SK-N-MC (cell line): ENCODE results near the gene PCDHGA1.
"Not testable (repeated sequence)": the region's sequence is repeated elsewhere in the genome, so short reads cannot be mapped to it uniquely, and the experiment has no call there.

Experiments
- DNase-seq: peaks from one replicate; pipeline ENCODE4 v3.0.0-alpha.2; 2011; ENCODE audit warnings: low read depth, low spot score
- H3K27ac ChIP-seq: fragments of 200-600 bp; sonication (generic); 2 replicates; pipeline ENCODE4 v1.5.1; 2016; ENCODE audit warnings: mixed run types
- H3K36me3 ChIP-seq: fragments of 200-600 bp; sonication (generic); 2 replicates; pipeline ENCODE4 v1.6.1; 2017; ENCODE audit warnings: antibody characterized with exemption, low read length, mixed read lengths; ENCODE audit not compliant: insufficient read depth
- H3K4me3 ChIP-seq: fragments of 200-600 bp; sonication (generic); 2 replicates; pipeline ENCODE4 v1.5.1; 2016
- H3K9ac ChIP-seq: fragments of 200-600 bp; sonication (generic); 2 replicates; pipeline ENCODE4 v1.8.0; 2017; ENCODE audit warnings: mixed run types, mixed read lengths; ENCODE audit not compliant: insufficient read length
- H3K9me3 ChIP-seq: fragments of 200-600 bp; sonication (generic); 2 replicates; pipeline ENCODE4 v1.6.1; 2017; ENCODE audit warnings: low read depth, mild to moderate bottlenecking, antibody characterized with exemption, low read length, moderate library complexity, mixed read lengths
- EZH2 ChIP-seq: fragments of 200-600 bp; sonication (generic); IDR thresholded peaks from one replicate; pipeline ENCODE4 v1.6.1; 2017; ENCODE audit warnings: antibody characterized with exemption
- FOXP2 ChIP-seq: optimal IDR thresholded peaks from 2 replicates; pipeline ENCODE3; 2011; ENCODE audit warnings: mild to moderate bottlenecking, moderate library complexity; ENCODE audit not compliant: insufficient read depth; ENCODE audit errors: extremely low read length, control extremely low read depth
- POLR2AphosphoS5 ChIP-seq: IDR thresholded peaks from 2 replicates; pipeline ENCODE4 v1.6.1; 2012; ENCODE audit warnings: mild to moderate bottlenecking, low read depth, low read length, borderline replicate concordance

The PCDHGA1 gene

DNA sequence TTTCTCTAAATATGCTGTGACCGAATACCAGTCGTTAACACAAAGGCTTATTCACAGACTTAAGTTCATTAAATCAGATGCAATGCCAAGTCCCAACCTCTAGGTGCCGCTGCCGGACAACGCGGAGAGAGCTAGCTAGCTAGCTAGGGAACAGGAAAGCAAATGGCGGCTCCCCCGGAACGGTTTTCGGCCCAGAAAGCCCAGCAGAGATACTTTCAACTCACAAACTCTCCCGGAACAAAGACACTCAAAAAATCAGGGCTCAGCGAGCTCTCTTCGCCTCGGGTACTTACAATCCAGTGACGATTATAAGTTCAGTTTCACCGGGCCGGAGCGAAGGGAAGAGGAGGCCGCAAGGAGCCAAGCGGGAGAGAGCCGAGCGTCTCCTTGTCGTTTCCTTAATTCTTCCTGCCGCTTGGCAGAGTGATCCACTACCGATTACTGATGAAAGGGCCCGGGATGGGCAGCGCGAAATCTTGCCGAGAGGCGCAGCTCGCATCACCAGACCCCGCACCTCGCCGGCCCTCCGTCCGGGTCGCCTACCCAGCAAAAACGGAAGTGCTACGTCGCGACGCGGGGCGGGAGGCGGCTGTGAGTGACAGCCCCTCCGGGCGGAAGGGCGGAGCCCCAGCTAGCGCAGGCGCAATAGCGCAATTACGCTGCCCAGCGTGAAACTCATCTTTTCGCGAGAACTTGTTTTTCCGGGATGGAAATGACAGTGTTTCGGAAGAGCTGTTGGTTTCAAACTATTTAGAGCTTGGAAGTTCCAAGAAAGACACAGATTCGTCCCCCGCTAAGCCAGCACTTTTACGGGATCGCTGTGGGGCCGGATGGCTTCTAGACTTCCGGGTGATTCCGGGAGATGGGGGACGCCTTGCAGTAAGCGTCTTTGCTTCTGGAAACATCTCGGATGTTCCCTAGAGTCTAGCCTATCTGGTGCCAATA, 9.8 kb upstream of the PCDHGA1 start, which contains the start of gene TAF7:
Gene TAF7, minus strand, starts transcription at position 560 of the 945 bp plus-strand sequence. CDS start 740 bp downstream, outside the sequence.
- Histone ChIP-seq H3K9me3 (peaks cover 28% of the 10 kb centered on the region), H3K27ac (peak within 1 kb of the TSS; percentile 98), H3K9ac (peak within 1 kb of the TSS; percentile 99), H3K4me3 (peak within 1 kb of the TSS; percentile 92), H3K36me3 (peaks cover 43% of the 10 kb centered on the region)
- TF ChIP-seq POLR2AphosphoS5 (peak; percentile 96), EZH2 (no peak)
- DNase-seq = peak; percentile 86

DNA sequence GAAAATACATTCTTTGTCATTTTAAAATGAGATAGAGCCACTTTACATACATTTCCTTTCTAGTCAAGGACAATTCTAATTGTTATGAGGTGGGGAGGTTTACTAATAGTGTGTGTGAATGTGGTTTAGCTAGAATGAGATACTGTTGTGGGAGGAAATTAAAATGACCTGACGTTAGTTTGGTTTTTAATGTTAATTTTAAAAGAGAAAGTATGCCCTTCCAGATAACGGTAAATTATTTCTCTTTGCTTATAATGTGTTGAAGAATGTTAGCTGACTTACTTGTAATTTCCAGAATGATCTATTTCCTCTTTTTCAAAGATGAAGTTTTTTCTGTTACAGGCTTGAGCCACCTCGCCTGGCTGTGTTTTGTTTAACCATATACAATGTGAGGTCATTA, 8.1 kb upstream of the PCDHGA1 start:
- peaks cover 23% of the 10 kb centered on the region for H3K9me3 ChIP-seq
- no peak overlapping the region for H3K9ac ChIP-seq
- DNase-seq = no peak
- peaks cover 25% of the 10 kb centered on the region for H3K36me3 ChIP-seq
- TF ChIP-seq POLR2AphosphoS5 (no peak), EZH2 (no peak), FOXP2 (no peak)
- H3K4me3 ChIP-seq = no peak overlapping the region
- H3K27ac ChIP-seq = no peak overlapping the region

DNA sequence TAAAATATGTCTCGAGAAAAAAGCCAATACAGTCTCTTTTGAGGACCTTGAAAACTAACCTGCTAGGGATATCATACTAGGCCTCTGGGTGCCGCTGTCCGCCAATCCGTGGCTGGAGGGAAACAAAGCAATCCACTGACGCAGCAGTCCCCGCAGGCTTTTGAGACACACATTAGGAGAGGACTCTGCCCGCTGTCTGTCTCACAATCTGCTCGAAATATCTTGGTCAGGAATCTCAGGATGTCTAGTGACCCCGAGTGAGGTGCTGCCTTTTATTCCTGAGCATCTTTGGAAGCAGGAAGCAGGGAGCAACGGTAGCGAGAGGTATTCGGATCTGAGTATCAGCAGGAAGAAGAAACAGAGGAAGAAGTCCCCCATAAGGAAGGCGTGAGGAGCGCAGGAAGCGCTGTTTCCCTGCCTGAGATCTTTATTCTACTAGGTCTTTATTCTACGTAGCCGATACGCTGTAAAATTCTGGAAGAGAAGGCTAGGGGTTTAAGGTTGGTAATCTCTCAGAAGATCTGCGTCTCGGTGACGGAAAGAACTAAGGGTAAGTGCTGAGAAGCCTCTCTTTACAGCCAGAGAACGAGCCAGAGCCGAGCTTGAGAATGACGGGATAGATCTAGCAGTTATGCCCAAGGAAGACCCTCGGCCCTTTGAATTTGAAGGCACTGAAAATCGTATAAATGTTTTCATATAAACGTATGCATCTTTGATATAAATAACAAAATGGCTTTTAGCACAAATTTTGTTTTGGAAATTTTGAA, 4.0 kb upstream of the PCDHGA1 start:
- H3K4me3 ChIP-seq = no peak overlapping the region
- no peak overlapping the region for H3K9ac ChIP-seq
- TF ChIP-seq EZH2 = no peak
- no peak for TF ChIP-seq FOXP2
- no peak for TF ChIP-seq POLR2AphosphoS5
- H3K9me3 ChIP-seq = no peaks in the 10 kb centered on the region; the same call in 1 of the 2 replicates
- no peak for DNase-seq
- H3K27ac ChIP-seq = no peak overlapping the region
- no peaks in the 10 kb centered on the region for H3K36me3 ChIP-seq

DNA sequence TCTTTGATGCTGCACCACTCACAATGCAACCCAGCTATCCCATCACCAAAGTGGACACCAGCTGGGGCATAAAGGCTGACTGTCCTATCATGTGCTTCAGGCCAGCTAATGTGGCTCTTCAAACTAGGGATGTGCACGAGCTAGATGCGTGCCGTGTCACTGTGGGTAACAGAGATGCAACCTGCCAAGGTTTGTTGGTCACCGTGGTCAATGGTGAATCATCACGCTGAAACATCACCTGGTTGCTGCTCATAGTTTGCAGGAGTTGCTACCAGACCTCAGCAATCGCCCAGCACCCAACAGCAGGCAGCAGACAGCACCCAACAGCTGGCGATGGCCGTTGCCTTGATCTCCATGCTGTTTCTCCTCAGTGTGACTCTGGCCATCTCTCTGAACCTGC, 2.1 kb upstream of the PCDHGA1 start:
- Histone ChIP-seq H3K36me3 (no peaks in the 10 kb centered on the region), H3K9me3 (no peaks in the 10 kb centered on the region), H3K4me3 (no peak overlapping the region), H3K27ac (no peak overlapping the region), H3K9ac (no peak overlapping the region)
- DNase-seq = no peak
- TF ChIP-seq FOXP2 (no peak), EZH2 (no peak), POLR2AphosphoS5 (no peak)

DNA sequence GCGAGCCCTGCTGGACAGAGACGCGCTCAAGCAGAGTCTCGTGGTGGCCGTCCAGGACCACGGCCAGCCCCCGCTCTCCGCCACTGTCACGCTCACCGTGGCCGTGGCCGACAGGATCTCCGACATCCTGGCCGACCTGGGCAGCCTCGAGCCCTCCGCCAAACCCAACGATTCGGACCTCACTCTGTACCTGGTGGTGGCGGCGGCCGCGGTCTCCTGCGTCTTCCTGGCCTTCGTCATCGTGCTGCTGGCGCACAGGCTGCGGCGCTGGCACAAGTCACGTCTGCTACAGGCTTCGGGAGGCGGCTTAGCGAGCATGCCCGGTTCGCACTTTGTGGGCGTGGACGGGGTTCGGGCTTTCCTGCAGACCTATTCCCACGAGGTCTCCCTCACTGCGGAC, 2.3 kb downstream of the PCDHGA1 start:
- H3K9me3 ChIP-seq, H3K27ac ChIP-seq, H3K36me3 ChIP-seq, H3K9ac ChIP-seq, H3K4me3 ChIP-seq, DNase-seq: not testable (repeated sequence)

DNA sequence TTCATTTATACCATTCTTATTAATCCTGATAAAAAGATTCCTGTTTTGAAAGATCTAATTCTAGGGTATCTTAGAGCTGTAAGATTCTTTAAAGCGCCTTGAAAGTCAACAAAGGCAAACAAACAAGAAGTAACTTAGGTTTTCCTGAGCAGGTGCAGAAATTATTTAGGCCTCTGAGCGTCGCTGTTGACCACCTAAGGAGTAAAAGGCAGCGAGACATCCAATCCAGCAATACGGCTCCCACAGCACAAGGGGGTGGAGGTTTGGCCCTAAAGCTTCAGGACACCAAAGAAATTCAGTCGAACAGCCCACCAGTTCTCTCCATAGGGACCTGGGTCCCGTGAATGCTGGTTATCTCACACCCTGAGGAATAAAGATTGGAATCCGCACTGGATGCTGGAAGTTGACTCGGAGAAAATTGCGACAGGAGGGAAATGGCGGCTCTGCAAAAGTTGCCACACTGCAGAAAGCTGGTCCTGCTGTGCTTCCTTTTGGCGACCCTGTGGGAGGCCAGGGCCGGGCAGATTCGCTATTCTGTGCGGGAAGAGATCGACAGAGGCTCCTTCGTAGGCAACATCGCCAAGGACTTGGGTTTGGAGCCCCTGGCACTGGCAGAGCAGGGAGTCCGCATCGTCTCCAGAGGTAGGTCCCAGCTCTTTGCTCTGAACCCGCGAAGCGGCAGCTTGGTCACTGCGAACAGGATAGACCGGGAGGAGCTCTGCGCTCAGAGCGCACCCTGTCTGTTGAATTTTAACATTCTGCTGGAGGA, 8.4 kb downstream of the PCDHGA1 start, which contains the start of gene PCDHGA2:
Gene PCDHGA2, plus strand, starts transcription at position 223 of the 769 bp plus-strand sequence.
- TF ChIP-seq POLR2AphosphoS5 (no peak), EZH2 (no peak), FOXP2 (no peak)
- Histone ChIP-seq H3K9me3 (no peaks in the 10 kb centered on the region; the same call in 1 of the 2 replicates), H3K36me3 (no peaks in the 10 kb centered on the region), H3K9ac (no peak within 1 kb of the TSS), H3K4me3 (no peak within 1 kb of the TSS), H3K27ac (no peak within 1 kb of the TSS)
- DNase-seq = no peak

DNA sequence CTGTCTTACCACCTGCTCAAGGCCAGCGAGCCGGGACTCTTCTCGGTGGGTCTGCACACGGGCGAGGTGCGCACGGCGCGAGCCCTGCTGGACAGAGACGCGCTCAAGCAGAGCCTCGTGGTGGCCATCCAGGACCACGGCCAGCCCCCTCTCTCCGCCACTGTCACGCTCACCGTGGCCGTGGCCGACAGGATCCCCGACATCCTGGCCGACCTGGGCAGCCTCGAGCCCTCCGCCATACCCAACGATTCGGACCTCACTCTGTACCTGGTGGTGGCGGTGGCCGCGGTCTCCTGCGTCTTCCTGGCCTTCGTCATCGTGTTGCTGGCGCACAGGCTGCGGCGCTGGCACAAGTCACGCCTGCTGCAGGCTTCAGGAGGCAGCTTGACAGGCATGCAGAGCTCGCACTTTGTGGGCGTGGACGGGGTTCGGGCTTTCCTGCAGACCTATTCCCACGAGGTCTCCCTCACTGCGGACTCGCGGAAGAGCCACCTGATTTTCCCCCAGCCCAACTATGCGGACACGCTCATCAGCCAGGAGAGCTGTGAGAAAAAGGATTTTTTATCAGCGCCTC, 10.6 kb downstream of the PCDHGA1 start:
- not testable (repeated sequence) for DNase-seq, H3K9me3 ChIP-seq, H3K36me3 ChIP-seq, H3K27ac ChIP-seq, H3K4me3 ChIP-seq, H3K9ac ChIP-seq

DNA sequence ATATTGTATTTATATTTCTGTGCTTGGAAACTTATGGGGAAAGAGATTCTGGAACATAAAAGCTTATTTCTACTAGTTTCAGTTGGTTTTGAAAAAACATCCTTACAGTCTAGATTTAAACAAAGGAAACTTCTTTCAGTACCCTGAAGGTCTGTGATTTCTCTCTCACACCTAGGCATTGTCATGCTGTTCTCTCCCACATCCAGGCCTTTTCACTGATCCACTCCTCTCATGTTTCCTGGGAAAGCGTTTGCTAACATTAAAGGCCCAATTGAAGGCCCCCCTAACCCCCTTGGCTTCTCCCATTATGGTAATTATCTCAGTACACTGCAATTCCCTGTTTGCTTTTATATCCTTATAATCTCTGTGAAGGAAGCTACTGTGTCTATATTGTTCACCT, 12.5 kb downstream of the PCDHGA1 start:
- Histone ChIP-seq H3K36me3 (no peaks in the 10 kb centered on the region), H3K27ac (no peak overlapping the region), H3K9me3 (no peaks in the 10 kb centered on the region), H3K4me3 (no peak overlapping the region), H3K9ac (no peak overlapping the region)
- TF ChIP-seq EZH2 = no peak
- TF ChIP-seq FOXP2 = no peak
- DNase-seq = no peak
